PFSK-1 (cell line): Measurements from ENCODE around the gene HBQ1.

Source experiments
- FOXP2 ChIP-seq: optimal IDR thresholded peaks from 2 replicates; pipeline ENCODE3; 2011; ENCODE audit warnings: borderline replicate concordance, control low read depth, inconsistent platforms; ENCODE audit not compliant: insufficient read depth; ENCODE audit errors: extremely low read length, extremely low read depth
- POLR2AphosphoS5 ChIP-seq: IDR thresholded peaks from 2 replicates; pipeline ENCODE4 v1.6.1; 2012; ENCODE audit warnings: low read depth, mild to moderate bottlenecking, control low read depth, low read length, moderate library complexity
- SIN3A ChIP-seq: IDR thresholded peaks from 2 replicates; pipeline ENCODE4 v1.6.1; 2012; ENCODE audit warnings: mild to moderate bottlenecking, low read length, moderate library complexity, borderline replicate concordance; ENCODE audit not compliant: insufficient read depth
- TAF1 ChIP-seq: IDR thresholded peaks from 2 replicates; pipeline ENCODE4 v1.6.1; 2012; ENCODE audit warnings: low read length, control low read depth, borderline replicate concordance; ENCODE audit not compliant: insufficient read depth
- TF ChIP-seq, protein P1 (sequence below), 2 experiments: IDR thresholded peaks; 2 replicates each; pipeline versions ENCODE4 v1.6.1 to v1.8.0; 2011 to 2012; ENCODE audit warnings: low read depth in 2 of 2, low read length in 2 of 2, control low read depth in 1 of 2, inconsistent platforms in 1 of 2, mild to moderate bottlenecking in 1 of 2, moderate library complexity in 1 of 2; ENCODE audit not compliant: insufficient read depth in 1 of 2

GRCh38 chr16:220021-220420 lies 39.8 kb downstream of the HBQ1 start:
- TF ChIP-seq POLR2AphosphoS5 = no peak
- TF ChIP-seq, protein P1, sequence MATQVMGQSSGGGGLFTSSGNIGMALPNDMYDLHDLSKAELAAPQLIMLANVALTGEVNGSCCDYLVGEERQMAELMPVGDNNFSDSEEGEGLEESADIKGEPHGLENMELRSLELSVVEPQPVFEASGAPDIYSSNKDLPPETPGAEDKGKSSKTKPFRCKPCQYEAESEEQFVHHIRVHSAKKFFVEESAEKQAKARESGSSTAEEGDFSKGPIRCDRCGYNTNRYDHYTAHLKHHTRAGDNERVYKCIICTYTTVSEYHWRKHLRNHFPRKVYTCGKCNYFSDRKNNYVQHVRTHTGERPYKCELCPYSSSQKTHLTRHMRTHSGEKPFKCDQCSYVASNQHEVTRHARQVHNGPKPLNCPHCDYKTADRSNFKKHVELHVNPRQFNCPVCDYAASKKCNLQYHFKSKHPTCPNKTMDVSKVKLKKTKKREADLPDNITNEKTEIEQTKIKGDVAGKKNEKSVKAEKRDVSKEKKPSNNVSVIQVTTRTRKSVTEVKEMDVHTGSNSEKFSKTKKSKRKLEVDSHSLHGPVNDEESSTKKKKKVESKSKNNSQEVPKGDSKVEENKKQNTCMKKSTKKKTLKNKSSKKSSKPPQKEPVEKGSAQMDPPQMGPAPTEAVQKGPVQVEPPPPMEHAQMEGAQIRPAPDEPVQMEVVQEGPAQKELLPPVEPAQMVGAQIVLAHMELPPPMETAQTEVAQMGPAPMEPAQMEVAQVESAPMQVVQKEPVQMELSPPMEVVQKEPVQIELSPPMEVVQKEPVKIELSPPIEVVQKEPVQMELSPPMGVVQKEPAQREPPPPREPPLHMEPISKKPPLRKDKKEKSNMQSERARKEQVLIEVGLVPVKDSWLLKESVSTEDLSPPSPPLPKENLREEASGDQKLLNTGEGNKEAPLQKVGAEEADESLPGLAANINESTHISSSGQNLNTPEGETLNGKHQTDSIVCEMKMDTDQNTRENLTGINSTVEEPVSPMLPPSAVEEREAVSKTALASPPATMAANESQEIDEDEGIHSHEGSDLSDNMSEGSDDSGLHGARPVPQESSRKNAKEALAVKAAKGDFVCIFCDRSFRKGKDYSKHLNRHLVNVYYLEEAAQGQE (IDR thresholded peaks at IDR 0.05; ENCODE audit: insufficient read depth in 1 of 2, low read depth in 2 of 2, low read length in 2 of 2) = no peak
- no peak for TF ChIP-seq SIN3A
- TF ChIP-seq TAF1 = no peak
- no peak for TF ChIP-seq FOXP2
